GM12878 (cell line): ENCODE measurements around the gene AGBL4. TPM values are rescaled to one million over a fixed set of nuclear protein-coding genes. Genes with fewer than 3 reads are reported as not detected.

Source experiments
- ATAC-seq: fragments of 200-7000 bp; cut with Tn5 transposase; 3 replicates; pipeline ENCODE4 v1.9.1; 2020; ENCODE audit warnings: mild to moderate bottlenecking, moderate library complexity
- BruUV-seq: library from RNA; stranded (reverse); fragments of 400-500 nt; replicated peaks from 2 replicates; lab custom pipeline; 2021; lab: Mats Ljungman, UMichigan
- CTCF ChIA-PET: fragments of 300-600 bp; sonication (Branson Sonifier 250); formaldehyde crosslinking; extraction: SDS; loops from one replicate; lab custom pipeline; 2021; ENCODE audit warnings: inconsistent platforms; lab: Yijun Ruan, JAX
- POLR2A ChIA-PET: fragments of 350-600 bp; formaldehyde crosslinking; extraction: SDS; loops from one replicate; lab custom pipeline; 2021; ENCODE audit warnings: inconsistent platforms; lab: Charles Lee
- RAD21 ChIA-PET: fragments of 300-600 bp; sonication (Branson Sonifier 250); formaldehyde crosslinking; loops from one replicate; lab custom pipeline; 2023; ENCODE audit warnings: antibody characterized with exemption; ENCODE audit not compliant: unreplicated experiment; lab: Charles Lee
- SMC1A ChIA-PET: fragments of 300-600 bp; sonication (Branson Sonifier 250); formaldehyde crosslinking; loops from one replicate; lab custom pipeline; 2023; ENCODE audit not compliant: unreplicated experiment, uncharacterized antibody; lab: Charles Lee
- DNase-seq: peaks from one replicate; pipeline ENCODE4 v3.0.0-alpha.2; 2011; ENCODE audit warnings: low read depth, low spot score
- FAIRE-seq: peaks from 3 replicates; lab custom pipeline; 2011; peaks lifted over from hg19 to GRCh38; lab: Jason Lieb, UNC
- H2AFZ ChIP-seq: 2 replicates; pipeline ENCODE4 v1.6.0; 2011; ENCODE audit warnings: low read depth, low read length, control low read depth; ENCODE audit not compliant: control insufficient read depth
- H3K27ac ChIP-seq: 2 replicates; pipeline ENCODE4 v1.5.1; 2011; ENCODE audit warnings: control low read depth; ENCODE audit not compliant: control insufficient read depth, insufficient read depth
- H3K27me3 ChIP-seq, 2 experiments: replicated peaks in 1 of 2; 2 replicates each; pipeline versions ENCODE4 v1.6.0 to v1.6.1; 2011; ENCODE audit warnings: low read length in 1 of 2; ENCODE audit not compliant: control insufficient read depth in 2 of 2, insufficient read depth in 2 of 2
- H3K36me3 ChIP-seq, 2 experiments: 2 replicates each; pipeline ENCODE4 v1.5.1; 2011; ENCODE audit warnings: low read length in 1 of 2; ENCODE audit not compliant: control insufficient read depth in 2 of 2, insufficient read depth in 2 of 2
- H3K4me1 ChIP-seq: 2 replicates; pipeline ENCODE4 v1.6.1; 2011; ENCODE audit warnings: mild to moderate bottlenecking, low read length, moderate library complexity, mixed read lengths; ENCODE audit not compliant: control insufficient read depth, insufficient read depth
- H3K4me2 ChIP-seq: 2 replicates; pipeline ENCODE4 v1.6.0; 2011; ENCODE audit warnings: control low read depth; ENCODE audit not compliant: control insufficient read depth, insufficient read depth
- H3K4me3 ChIP-seq: fragments of 200-600 bp; sonication (generic); 2 replicates; pipeline ENCODE4 v1.5.1; 2016
- H3K79me2 ChIP-seq: 2 replicates; pipeline ENCODE4 v1.6.0; 2011; ENCODE audit warnings: low read length; ENCODE audit not compliant: control insufficient read depth, insufficient read depth
- H3K9ac ChIP-seq: 2 replicates; pipeline ENCODE4 v1.8.0; 2011; ENCODE audit warnings: low read length, control low read depth, mixed read lengths; ENCODE audit not compliant: control insufficient read depth, insufficient read depth
- H3K9me3 ChIP-seq: replicated peaks from 3 replicates; pipeline ENCODE4 v1.5.1; 2011; ENCODE audit warnings: mild to moderate bottlenecking, low read length; ENCODE audit not compliant: control insufficient read depth, insufficient read depth
- H4K20me1 ChIP-seq: 2 replicates; pipeline ENCODE4 v1.6.0; 2011; ENCODE audit not compliant: control insufficient read depth, insufficient read depth
- HDAC2 ChIP-seq: fragments of 200-600 bp; sonication (generic); IDR thresholded peaks from 2 replicates; pipeline ENCODE4 v1.6.1; 2017
- TCF12 ChIP-seq: IDR thresholded peaks from 2 replicates; pipeline ENCODE4 v1.6.1; 2011; ENCODE audit warnings: low read depth, mild to moderate bottlenecking, low read length
- WGBS: methylation state at CpG from one replicate; pipeline ENCODE4 v1.1.6; 2016; ENCODE audit warnings: low lambda C conversion rate; ENCODE audit not compliant: insufficient replicate concordance, insufficient coverage; ENCODE audit errors: missing lambda C conversion rate; 5-methylcytosine and 5-hydroxymethylcytosine counted together
- in situ Hi-C: fragments of 300-500 bp; cut with MboI; formaldehyde crosslinking; loops from 9 replicates; pipeline ENCODE4 v1.14.3; 2018; ENCODE audit warnings: mixed read lengths
- intact Hi-C: fragments of 100-400 bp; cut with micrococcal nuclease; formaldehyde crosslinking; loops from one replicate; pipeline ENCODE4 v1.14.2; 2022; ENCODE audit not compliant: unreplicated experiment
- polyA plus RNA-seq, 11 experiments: library from polyadenylated mRNA; depleted of rRNA in 4 of 11; unstranded in 6 of 11; stranded (reverse) in 5 of 11; fragments of >200 nt; fragmentation: Nextera tagmentation in 4 of 11; fragmentation: Illumina TruSeq in 1 of 11; extraction: Ambion mirVana in 4 of 11; extraction: Trizol in 1 of 11; gene quantifications; 1 replicate in 1 of 11; 2 replicates in 10 of 11; pipeline versions ENCODE4 v1.2.1 to v1.2.3, GENCODE V29; 2011 to 2016; ENCODE audit warnings: inconsistent platforms in 2 of 11, missing spikeins in 2 of 11, low read depth in 1 of 11
- total RNA-seq, 4 experiments: library from RNA; depleted of rRNA in 3 of 4; stranded (reverse); fragments of >200 nt in 3 of 4; fragmentation: Illumina TruSeq in 1 of 4; extraction: Trizol in 1 of 4; gene quantifications; 2 replicates each; pipeline versions ENCODE4 v1.2.1 to v1.2.3, GENCODE V29; 2013 to 2021
- TF ChIP-seq, protein P1 (sequence below): IDR thresholded peaks from 2 replicates; pipeline ENCODE4 v1.6.1; 2012; ENCODE audit warnings: mild to moderate bottlenecking, low read depth, low read length
- TF ChIP-seq, protein P2 (sequence below), 3 experiments: IDR thresholded peaks in 2 of 3; conservative IDR thresholded peaks in 1 of 3; 2 replicates each; pipeline ENCODE4 v1.5.1; 2011; ENCODE audit warnings: low read depth in 3 of 3, low read length in 3 of 3, mild to moderate bottlenecking in 3 of 3, control low read depth in 2 of 3, moderate library complexity in 2 of 3, inconsistent platforms in 1 of 3, mixed read lengths in 1 of 3; ENCODE audit not compliant: control insufficient read depth in 2 of 3, insufficient read depth in 1 of 3; ENCODE audit errors: extremely low read depth in 1 of 3

The AGBL4 gene
- total and polyA plus RNA-seq, 10 of the 15 experiments (the other 5 are each of a cell fraction or from before 2014, with no cell fraction given), result 0.31 TPM; not detected in 9

DNA sequence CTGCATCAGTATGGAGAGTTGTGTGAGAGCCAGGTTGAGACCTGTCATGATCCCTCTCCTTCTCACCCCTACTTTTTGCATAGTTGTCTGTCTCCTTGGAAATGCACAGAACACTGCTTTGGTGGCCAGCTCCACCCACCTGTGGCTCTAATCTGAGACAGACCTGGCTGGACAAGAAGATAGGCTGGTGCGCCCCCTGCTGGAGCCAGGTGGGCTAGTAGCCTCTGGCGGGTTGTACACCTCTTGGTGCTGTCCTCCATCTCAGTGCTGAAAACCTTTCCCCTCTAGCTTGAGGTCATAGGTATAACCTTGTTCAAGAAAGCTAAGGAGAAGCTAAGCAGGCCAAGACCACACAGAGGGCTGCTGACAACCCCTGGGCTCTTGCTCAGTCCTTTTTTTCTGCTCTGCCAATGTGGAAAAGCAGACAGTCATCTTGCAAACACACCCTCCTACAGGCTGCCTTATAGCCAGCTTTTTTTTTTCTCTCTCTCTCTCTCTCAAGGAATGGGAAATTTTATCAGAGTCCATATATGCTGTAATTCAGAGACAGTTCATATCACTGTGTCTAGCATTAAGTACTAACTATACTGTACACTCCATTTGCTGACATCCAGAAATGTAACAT, 1492.9 kb downstream of the AGBL4 start:
- CTCF ChIA-PET, result interaction anchor here (0.8 to 1.3 kb wide), 6 partner anchors 9 to 421 kb away, joined by 3 to 5 read pairs (median 3); no protein-coding TSS in a partner anchor
- SMC1A ChIA-PET, result no interaction called here
- in situ Hi-C loops (no loop called here), intact Hi-C loops (no loop called here)
- FAIRE-seq (no peak), ATAC-seq (peak; percentile 86), DNase-seq (no peak)
- RAD21 ChIA-PET, result no interaction called here
- BruUV-seq, result no TSS peak
- Histone ChIP-seq H2AFZ (no peak overlapping the region), H3K36me3 (no peaks in the 10 kb centered on the region), H3K9me3 (no peaks in the 10 kb centered on the region), H3K9ac (no peak overlapping the region), H3K4me1 (no peaks in the 10 kb centered on the region), H3K27ac (no peak overlapping the region), H3K4me3 (no peak overlapping the region), H4K20me1 (no peaks in the 10 kb centered on the region; the same call in 1 of the 2 replicates), H3K4me2 (no peak overlapping the region), H3K79me2 (no peaks in the 10 kb centered on the region), H3K27me3 (no peaks in the 10 kb centered on the region)
- POLR2A ChIA-PET, result no interaction called here
- WGBS, result 4% methylated on average over 2 of the region's 2 CpGs
- TF ChIP-seq HDAC2, result no peak
- TF ChIP-seq TCF12, result no peak
- TF ChIP-seq, protein P1, sequence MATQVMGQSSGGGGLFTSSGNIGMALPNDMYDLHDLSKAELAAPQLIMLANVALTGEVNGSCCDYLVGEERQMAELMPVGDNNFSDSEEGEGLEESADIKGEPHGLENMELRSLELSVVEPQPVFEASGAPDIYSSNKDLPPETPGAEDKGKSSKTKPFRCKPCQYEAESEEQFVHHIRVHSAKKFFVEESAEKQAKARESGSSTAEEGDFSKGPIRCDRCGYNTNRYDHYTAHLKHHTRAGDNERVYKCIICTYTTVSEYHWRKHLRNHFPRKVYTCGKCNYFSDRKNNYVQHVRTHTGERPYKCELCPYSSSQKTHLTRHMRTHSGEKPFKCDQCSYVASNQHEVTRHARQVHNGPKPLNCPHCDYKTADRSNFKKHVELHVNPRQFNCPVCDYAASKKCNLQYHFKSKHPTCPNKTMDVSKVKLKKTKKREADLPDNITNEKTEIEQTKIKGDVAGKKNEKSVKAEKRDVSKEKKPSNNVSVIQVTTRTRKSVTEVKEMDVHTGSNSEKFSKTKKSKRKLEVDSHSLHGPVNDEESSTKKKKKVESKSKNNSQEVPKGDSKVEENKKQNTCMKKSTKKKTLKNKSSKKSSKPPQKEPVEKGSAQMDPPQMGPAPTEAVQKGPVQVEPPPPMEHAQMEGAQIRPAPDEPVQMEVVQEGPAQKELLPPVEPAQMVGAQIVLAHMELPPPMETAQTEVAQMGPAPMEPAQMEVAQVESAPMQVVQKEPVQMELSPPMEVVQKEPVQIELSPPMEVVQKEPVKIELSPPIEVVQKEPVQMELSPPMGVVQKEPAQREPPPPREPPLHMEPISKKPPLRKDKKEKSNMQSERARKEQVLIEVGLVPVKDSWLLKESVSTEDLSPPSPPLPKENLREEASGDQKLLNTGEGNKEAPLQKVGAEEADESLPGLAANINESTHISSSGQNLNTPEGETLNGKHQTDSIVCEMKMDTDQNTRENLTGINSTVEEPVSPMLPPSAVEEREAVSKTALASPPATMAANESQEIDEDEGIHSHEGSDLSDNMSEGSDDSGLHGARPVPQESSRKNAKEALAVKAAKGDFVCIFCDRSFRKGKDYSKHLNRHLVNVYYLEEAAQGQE, result peak; percentile 95
- TF ChIP-seq, protein P2, sequence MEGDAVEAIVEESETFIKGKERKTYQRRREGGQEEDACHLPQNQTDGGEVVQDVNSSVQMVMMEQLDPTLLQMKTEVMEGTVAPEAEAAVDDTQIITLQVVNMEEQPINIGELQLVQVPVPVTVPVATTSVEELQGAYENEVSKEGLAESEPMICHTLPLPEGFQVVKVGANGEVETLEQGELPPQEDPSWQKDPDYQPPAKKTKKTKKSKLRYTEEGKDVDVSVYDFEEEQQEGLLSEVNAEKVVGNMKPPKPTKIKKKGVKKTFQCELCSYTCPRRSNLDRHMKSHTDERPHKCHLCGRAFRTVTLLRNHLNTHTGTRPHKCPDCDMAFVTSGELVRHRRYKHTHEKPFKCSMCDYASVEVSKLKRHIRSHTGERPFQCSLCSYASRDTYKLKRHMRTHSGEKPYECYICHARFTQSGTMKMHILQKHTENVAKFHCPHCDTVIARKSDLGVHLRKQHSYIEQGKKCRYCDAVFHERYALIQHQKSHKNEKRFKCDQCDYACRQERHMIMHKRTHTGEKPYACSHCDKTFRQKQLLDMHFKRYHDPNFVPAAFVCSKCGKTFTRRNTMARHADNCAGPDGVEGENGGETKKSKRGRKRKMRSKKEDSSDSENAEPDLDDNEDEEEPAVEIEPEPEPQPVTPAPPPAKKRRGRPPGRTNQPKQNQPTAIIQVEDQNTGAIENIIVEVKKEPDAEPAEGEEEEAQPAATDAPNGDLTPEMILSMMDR (IDR thresholded peaks at IDR 0.05 in 2 of 3, conservative IDR thresholded peaks at IDR 0.05 in 1 of 3; ENCODE audit: control insufficient read depth in 2 of 3, extremely low read depth in 1 of 3, insufficient read depth in 1 of 3, low read depth in 3 of 3, low read length in 3 of 3), result peak; percentile 54 to 79 (median 72)
- TF ChIP-seq, all 136 proteins: peak for 2
